HepG2 (cell line): ENCODE measurements around the gene RNASE8.

ENCODE experiments used
- AGO2 ChIP-seq: fragments of 200-400 bp; formaldehyde crosslinking; optimal IDR thresholded peaks from 2 replicates; pipeline ENCODE3; 2017; ENCODE audit warnings: mild to moderate bottlenecking, low read depth, low read length, moderate library complexity
- ATF3 ChIP-seq: sonication (generic); formaldehyde crosslinking; IDR thresholded peaks from 2 replicates; pipeline ENCODE4 v1.4.0; 2020; ENCODE audit warnings: missing genetic modification reagents
- CTCF ChIP-seq: sonication (generic); formaldehyde crosslinking; IDR thresholded peaks from 2 replicates; pipeline ENCODE4 v1.5.0; 2020; ENCODE audit warnings: mild to moderate bottlenecking, missing genetic modification reagents, moderate library complexity
- FOXP4 ChIP-seq: sonication (generic); formaldehyde crosslinking; IDR thresholded peaks from 2 replicates; pipeline ENCODE4 v1.4.0; 2020; ENCODE audit warnings: missing genetic modification reagents
- HDAC6 ChIP-seq: fragments of 200-600 bp; sonication (generic); IDR thresholded peaks from 2 replicates; pipeline ENCODE4 v1.7.0; 2017; ENCODE audit warnings: mild to moderate bottlenecking, antibody characterized with exemption, low read length, low read depth
- POLR2AphosphoS2 ChIP-seq: IDR thresholded peaks from 2 replicates; pipeline ENCODE4 v1.6.1; 2011; ENCODE audit warnings: low read depth, low read length, improper control_type of control experiment
- RFX5 ChIP-seq: IDR thresholded peaks from 2 replicates; pipeline ENCODE4 v1.6.1; 2011; ENCODE audit warnings: low read depth, low read length, improper control_type of control experiment
- TARDBP ChIP-seq: sonication (generic); formaldehyde crosslinking; IDR thresholded peaks from 2 replicates; pipeline ENCODE4 v1.8.0; 2022; ENCODE audit warnings: mild to moderate bottlenecking, missing genetic modification reagents
- ZNF317 ChIP-seq: sonication (generic); formaldehyde crosslinking; IDR thresholded peaks from 2 replicates; pipeline ENCODE4 v1.5.0; 2020; ENCODE audit warnings: mild to moderate bottlenecking, missing genetic modification reagents

GRCh38 chr14:21023174-21023573 is 34.4 kb upstream of the RNASE8 start:
- TF ChIP-seq CTCF (CRISPR knock-in tag) (no peak), RFX5 (no peak), ATF3 (no peak), TARDBP (CRISPR knock-in tag) (no peak), AGO2 (no peak), ZNF317 (CRISPR knock-in tag) (no peak), HDAC6 (no peak), POLR2AphosphoS2 (no peak), FOXP4 (CRISPR knock-in tag) (no peak)
